Ectodermal cell (in vitro differentiated cells): ENCODE results near the gene SMIM24.

Experiments
- H3K27ac ChIP-seq: 2 replicates; pipeline ENCODE4 v1.7.0; 2013; ENCODE audit warnings: mild to moderate bottlenecking, low read depth, low read length; ENCODE audit not compliant: insufficient read depth, poor library complexity, severe bottlenecking
- H3K27me3 ChIP-seq: 2 replicates; pipeline ENCODE4 v1.7.0; 2013; ENCODE audit warnings: mild to moderate bottlenecking, low read length; ENCODE audit not compliant: insufficient read depth, control insufficient read depth, poor library complexity, severe bottlenecking
- H3K36me3 ChIP-seq: one replicate; pipeline ENCODE4 v1.7.0; 2013; ENCODE audit warnings: low read length; ENCODE audit not compliant: control insufficient read depth, insufficient read depth
- H3K4me1 ChIP-seq: one replicate; pipeline ENCODE4 v1.7.0; 2013; ENCODE audit warnings: low read length; ENCODE audit not compliant: control insufficient read depth, insufficient read depth
- H3K4me3 ChIP-seq: 2 replicates; pipeline ENCODE4 v1.7.0; 2013; ENCODE audit warnings: low read depth, low read length, control low read depth; ENCODE audit not compliant: insufficient read depth
- H3K9me3 ChIP-seq: 2 replicates; pipeline ENCODE4 v1.7.0; 2013; ENCODE audit warnings: mild to moderate bottlenecking, low read length, moderate library complexity; ENCODE audit not compliant: control insufficient read depth
- WGBS, 2 experiments: methylation state at CpG; one replicate each; pipeline ENCODE4 v1.1.7; 2013; ENCODE audit warnings: missing lambda C conversion rate in 2 of 2; 5-methylcytosine and 5-hydroxymethylcytosine counted together

SMIM24 gene

DNA sequence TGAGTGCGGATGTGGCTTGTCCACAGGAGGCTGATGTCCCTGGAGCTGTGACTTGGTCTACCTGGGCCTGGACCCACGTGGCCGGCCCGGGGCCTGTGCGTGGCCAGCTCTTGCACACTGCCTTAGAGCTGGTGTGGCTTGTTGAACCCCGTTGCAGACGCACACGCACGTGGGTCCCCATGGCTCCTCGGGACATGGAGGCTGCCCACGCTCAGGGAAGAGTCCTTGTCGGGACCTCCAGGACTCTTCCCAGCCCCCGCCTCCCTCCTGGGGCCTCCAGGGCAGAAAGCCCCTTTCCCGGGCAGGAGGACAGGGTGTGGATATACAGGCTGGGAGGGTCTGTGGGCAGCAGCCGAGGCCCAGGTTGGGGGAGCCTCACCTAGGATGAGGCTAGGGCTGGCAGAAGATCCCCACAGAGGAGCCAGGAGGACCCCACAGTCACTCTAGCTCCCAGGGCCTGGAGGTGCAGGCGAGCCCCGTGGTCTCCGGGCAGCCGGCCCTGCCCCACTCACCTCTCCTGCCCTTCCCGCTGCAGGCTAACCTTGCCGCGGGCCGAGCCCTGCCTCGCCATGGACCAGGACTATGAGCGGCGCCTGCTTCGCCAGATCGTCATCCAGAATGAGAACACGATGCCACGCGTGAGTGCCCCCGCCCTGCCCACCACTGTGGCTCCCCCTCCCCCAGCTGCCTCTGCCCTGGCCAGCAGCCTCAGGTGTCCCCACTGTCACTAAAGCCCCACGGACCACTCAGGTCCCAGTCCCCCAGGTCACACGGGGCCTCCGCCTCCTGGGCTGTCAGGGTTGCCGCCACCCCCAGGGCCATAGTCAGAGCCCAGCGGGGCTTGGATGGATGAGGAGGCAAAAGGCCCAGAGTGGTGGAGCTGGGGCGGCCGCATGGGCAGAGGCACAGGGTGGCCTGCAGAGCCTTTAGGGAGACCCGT is 42.4 kb upstream of the SMIM24 start:
- Histone ChIP-seq H3K27me3 (no peaks in the 10 kb centered on the region), H3K36me3 (peaks cover 9% of the 10 kb centered on the region), H3K27ac (no peak overlapping the region), H3K4me1 (no peaks in the 10 kb centered on the region), H3K4me3 (no peak overlapping the region), H3K9me3 (no peaks in the 10 kb centered on the region)
- WGBS, 2 experiments, result 95 to 96% methylated on average over 40 of the region's 40 CpGs

DNA sequence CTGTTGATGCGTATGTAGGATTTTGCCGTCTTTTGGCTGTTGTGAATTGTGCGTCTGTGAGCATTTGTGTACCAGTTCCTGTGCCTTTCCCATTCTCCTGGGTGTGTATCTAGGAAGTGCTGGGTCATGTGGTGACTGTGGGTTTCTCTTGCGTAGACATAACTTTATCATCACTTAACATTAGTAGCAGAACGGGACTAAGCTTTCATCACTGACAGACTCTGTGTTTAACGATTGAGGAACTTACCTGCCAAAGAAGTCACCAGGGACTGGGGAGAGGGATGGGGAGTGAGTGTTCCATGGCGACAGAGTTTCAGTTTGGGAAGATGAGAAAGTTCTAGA is 40.8 kb upstream of the SMIM24 start:
- Histone ChIP-seq H3K4me3 (no peak overlapping the region), H3K36me3 (no peaks in the 10 kb centered on the region), H3K4me1 (no peaks in the 10 kb centered on the region), H3K27me3 (no peaks in the 10 kb centered on the region), H3K27ac (no peak overlapping the region), H3K9me3 (no peaks in the 10 kb centered on the region)
- 91 to 98% methylated on average over 7 of the region's 7 CpGs for WGBS, 2 experiments

DNA sequence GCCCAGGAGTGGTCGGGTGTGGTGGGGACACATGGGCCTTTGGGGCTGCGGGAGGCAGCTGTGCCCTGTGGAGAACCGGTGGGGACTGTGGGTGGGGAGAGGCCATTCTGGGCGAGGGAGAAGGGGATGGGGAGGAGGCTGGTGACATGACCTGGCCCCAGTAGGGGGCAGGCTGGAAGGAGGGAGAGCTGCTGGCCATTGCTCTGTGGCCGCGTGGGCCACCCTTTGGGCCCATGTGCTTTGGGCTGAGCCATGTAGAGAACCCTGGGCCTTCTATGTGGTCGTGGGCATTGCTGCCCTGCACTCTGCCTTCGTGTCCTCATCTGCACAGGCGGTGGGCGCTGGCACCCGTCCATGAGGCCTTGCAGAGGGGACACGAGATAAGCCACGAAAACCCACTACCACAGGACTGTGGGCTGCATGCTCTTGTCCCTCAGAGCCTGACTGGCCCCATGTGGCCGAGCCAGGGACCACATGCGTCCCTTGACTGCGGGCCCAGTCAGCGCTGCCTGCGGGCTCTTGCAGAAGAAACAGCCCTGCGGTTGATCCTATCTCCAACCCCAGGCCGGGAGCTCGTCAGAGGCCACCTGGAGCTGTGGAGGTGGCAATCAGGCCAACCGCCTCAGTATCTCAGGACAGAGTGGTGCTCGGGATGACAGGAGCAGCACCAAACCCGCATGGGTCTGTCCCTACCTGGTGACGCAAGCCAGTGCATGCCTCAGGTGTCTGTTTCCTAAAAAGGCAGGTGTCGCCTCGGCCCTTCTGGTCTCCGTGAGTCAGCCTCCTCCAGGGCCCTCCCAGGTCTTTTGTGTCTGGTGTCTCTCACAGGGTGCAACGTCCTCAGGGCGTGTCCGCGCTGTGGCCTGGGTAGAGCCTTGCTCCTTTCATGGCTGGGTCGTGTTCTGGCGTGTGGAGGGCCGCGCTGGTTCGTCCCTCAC is 40.1 kb upstream of the SMIM24 start:
- H3K36me3 ChIP-seq, result no peaks in the 10 kb centered on the region
- H3K4me3 ChIP-seq, result no peak overlapping the region
- 93% methylated on average over 37 of the region's 37 CpGs for WGBS, 2 experiments
- no peaks in the 10 kb centered on the region for H3K9me3 ChIP-seq
- H3K4me1 ChIP-seq, result no peaks in the 10 kb centered on the region
- H3K27me3 ChIP-seq, result no peaks in the 10 kb centered on the region
- H3K27ac ChIP-seq, result no peak overlapping the region

DNA sequence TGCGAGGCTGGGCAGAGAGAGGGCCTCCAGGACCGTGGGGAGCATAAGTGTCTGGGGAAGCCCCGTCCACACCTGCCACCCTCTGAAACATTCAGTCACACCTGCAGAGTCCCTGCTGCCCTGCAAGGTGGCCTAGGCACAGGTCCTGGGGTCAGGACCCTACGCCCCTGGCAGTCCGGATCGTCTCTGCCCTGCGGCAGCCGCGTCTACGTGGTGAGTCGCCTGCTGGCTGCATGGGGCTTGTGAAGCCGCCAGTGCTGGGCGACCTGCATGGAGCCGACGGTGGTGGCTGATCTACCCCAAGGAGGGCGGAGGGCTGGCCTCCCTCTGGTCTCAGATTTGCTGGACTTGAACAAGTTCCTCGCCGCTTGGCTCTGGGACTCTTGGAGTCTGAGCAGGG is 38.8 kb upstream of the SMIM24 start:
- H3K27ac ChIP-seq, result no peak overlapping the region
- H3K4me3 ChIP-seq, result no peak overlapping the region
- 90 to 91% methylated on average over 18 of the region's 18 CpGs for WGBS, 2 experiments
- no peaks in the 10 kb centered on the region for H3K9me3 ChIP-seq
- no peaks in the 10 kb centered on the region for H3K27me3 ChIP-seq
- no peaks in the 10 kb centered on the region for H3K4me1 ChIP-seq
- H3K36me3 ChIP-seq, result no peaks in the 10 kb centered on the region

DNA sequence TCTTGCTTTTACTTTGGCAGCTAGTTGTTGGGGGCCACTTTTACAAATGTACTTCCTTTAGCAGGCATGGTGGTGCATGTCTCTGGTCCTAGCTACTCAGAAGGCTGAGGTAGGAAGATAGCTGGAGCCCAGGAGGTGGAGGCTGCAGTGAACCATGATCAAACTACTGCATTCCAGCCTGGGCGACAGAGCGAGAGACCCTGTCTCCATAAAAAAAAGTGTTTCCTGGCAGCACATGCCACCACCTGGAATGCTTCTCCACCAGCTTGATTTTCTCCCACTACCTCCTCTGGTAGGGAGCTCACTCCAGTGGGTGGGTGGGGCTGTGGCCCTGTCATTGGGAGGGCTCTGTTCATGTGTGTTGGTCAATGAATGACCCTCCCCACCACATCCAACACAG is 38.3 kb upstream of the SMIM24 start:
- no peak overlapping the region for H3K27ac ChIP-seq
- no peaks in the 10 kb centered on the region for H3K9me3 ChIP-seq
- 88 to 98% methylated on average over 2 of the region's 2 CpGs for WGBS, 2 experiments
- H3K36me3 ChIP-seq, result no peaks in the 10 kb centered on the region
- no peaks in the 10 kb centered on the region for H3K27me3 ChIP-seq
- H3K4me1 ChIP-seq, result no peaks in the 10 kb centered on the region
- no peak overlapping the region for H3K4me3 ChIP-seq

DNA sequence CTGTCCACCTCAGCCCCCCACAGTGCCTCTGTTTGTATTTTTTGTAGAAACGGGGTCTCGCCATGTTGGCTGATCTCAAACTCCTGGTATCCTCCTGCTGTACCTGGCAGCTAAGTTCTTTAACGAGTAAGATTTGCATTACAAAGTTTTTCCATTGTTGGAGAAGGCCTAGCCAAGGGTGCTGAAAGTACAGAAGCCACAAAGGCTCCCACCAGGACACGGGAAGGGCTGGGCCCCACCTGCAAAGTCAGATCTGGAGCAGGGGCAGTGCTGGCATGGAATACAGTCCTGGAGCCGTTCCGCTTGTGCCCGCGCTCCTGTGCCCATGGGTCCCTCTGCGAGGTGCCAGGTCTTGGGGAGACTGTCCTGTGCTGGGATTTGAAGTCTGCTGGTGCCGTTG is 37.9 kb upstream of the SMIM24 start:
- H3K9me3 ChIP-seq, result no peaks in the 10 kb centered on the region
- 68 to 69% methylated on average over 10 of the region's 10 CpGs for WGBS, 2 experiments
- no peak overlapping the region for H3K4me3 ChIP-seq
- no peak overlapping the region for H3K27ac ChIP-seq
- H3K27me3 ChIP-seq, result no peaks in the 10 kb centered on the region
- no peaks in the 10 kb centered on the region for H3K4me1 ChIP-seq
- H3K36me3 ChIP-seq, result no peaks in the 10 kb centered on the region

DNA sequence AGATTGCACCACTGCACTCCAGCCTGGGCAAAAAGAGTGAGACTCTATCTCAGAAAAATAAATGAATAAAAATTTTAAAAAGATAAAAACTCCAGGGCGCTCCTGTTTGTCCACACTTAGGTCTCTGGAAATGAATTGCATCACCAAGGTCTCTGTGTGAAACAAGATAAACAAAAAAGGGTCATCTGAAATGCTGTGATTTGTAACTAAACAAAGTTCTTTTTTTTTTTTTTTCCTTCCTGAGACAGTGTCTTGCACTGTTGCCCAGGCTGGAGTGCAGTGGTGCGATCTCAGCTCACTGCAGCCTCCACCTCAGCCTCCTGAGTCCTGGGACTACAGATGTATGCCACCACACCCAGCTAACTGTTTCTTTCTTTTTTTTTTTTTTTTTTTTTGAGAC is 37.3 kb upstream of the SMIM24 start:
- no peak overlapping the region for H3K27ac ChIP-seq
- 90 to 94% methylated on average over 2 of the region's 2 CpGs for WGBS, 2 experiments
- H3K4me1 ChIP-seq, result no peaks in the 10 kb centered on the region
- no peak overlapping the region for H3K4me3 ChIP-seq
- no peaks in the 10 kb centered on the region for H3K9me3 ChIP-seq
- H3K36me3 ChIP-seq, result no peaks in the 10 kb centered on the region
- H3K27me3 ChIP-seq, result no peaks in the 10 kb centered on the region

DNA sequence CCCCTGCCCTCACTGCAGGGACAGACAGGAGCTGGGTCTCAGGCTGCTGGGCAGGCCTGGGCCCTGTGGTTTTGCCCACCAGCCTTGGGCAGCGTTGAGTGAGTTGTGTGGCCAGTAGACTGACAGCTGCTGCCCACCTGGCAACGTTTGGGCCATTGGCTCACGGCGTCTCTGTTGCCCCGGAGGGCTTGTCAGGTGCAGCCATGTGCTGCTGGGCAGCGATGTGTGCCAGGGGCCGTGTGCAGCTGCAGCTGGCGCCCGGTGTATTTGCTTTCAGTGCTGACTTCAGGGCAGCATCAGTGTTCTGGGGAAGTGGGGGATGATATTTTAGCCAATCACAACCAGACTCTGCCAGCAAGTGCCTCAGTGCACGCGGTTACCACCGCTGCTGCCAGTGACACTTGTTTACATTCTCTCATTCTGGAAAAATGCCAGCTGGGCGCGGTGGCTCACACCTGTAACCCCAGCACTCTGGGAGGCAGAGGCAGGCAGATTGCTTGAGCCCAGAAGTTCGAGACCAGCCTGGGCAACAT is 36.4 kb upstream of the SMIM24 start:
- Histone ChIP-seq H3K27ac (no peak overlapping the region), H3K36me3 (peaks cover 5% of the 10 kb centered on the region), H3K9me3 (no peaks in the 10 kb centered on the region), H3K4me3 (no peak overlapping the region), H3K27me3 (no peaks in the 10 kb centered on the region), H3K4me1 (no peaks in the 10 kb centered on the region)
- 89 to 94% methylated on average over 15 of the region's 15 CpGs for whole genome bisulfite sequencing, 2 experiments

DNA sequence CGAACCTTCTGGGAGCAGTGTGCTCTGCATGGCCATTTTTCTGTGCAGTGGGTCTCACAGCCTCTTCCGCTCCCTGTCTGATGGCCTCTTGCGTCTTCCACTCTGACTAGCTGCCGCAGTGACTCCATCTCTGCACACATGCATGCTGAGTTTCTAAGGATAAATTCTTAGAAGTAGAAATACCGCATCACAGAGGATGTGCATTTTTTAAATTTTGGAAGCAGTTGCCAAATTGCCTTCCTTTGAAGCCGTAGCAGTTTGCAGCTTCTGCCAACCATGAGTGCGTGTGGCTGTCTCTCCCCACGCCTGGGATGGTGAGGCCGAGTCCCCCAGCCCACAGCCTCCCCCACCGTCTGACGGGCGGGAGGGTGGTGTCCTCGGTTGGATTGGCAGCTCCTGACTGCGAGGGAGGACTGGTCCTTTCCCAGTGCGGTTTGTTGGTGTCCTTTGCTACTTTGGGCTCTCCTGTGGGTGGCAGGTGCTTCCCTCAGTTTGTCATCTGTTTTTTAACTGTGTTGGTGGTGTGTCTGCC is 35.6 kb upstream of the SMIM24 start:
- Histone ChIP-seq H3K36me3 (peaks cover 5% of the 10 kb centered on the region), H3K4me1 (no peaks in the 10 kb centered on the region), H3K4me3 (no peak overlapping the region), H3K27me3 (no peaks in the 10 kb centered on the region), H3K9me3 (no peaks in the 10 kb centered on the region), H3K27ac (no peak overlapping the region)
- 88% methylated on average over 15 of the region's 15 CpGs for WGBS, 2 experiments

DNA sequence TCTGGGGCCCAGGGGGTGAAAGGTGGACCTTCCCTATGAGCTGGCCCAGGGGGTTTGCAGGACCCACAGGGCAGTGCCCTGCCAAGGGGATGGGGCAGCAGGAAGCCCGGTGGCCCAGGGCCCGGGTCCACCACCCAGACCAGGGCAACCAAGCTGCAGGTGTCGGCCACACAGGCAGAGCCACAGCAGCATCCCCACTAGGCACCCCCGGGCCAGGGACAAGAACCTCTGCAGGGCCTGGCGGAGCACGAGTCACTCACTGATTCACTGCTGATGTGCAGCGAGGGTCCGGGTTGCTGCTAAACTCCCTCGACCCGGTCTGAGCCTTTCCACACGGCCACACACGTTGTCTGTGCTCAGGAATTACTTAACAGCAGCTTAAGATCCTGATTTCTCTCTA is 34.6 kb upstream of the SMIM24 start:
- Histone ChIP-seq H3K9me3 (no peaks in the 10 kb centered on the region), H3K27me3 (no peaks in the 10 kb centered on the region), H3K4me3 (no peak overlapping the region), H3K36me3 (peaks cover 5% of the 10 kb centered on the region), H3K27ac (no peak overlapping the region), H3K4me1 (no peaks in the 10 kb centered on the region)
- WGBS, 2 experiments, result 92 to 95% methylated on average over 12 of the region's 12 CpGs
